Fibroblast of mammary gland (primary cell): ENCODE data around the gene ARID3A.

Experiments
- DNase-seq: peaks from one replicate; pipeline ENCODE4 v3.0.0-alpha.2; 2010; ENCODE audit warnings: low read depth
- H3K4me3 ChIP-seq: 2 replicates; pipeline ENCODE4 v1.5.1; 2011; ENCODE audit warnings: low read depth, mild to moderate bottlenecking, low read length, moderate library complexity; ENCODE audit not compliant: control insufficient read depth
- TF ChIP-seq, protein P1 (sequence below): conservative IDR thresholded peaks from 2 replicates; pipeline ENCODE4 v1.5.1; 2011; ENCODE audit warnings: low read depth, low read length, inconsistent platforms; ENCODE audit not compliant: control insufficient read depth, insufficient read depth

The ARID3A gene

DNA sequence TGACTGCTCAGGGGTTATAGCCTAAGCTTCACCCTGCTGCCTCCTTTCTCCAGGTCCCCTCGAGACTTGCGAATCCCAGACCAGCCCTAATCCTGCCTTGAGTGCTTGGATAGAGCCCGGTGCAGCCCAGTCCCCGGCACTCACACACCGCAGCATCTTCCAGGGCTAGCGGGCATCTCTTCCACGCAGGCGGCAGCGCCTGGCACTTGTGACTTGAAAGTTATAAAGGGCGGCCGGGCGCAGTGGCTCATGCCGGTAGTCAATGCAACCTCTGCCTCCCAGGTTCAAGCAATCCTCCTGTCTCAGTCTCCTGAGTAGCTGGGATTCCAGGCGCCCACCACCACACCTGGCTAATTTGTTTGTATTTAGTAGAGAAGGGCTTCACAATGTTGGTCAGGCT is 60.2 kb downstream of the ARID3A start:
- no peak overlapping the region for H3K4me3 ChIP-seq
- DNase-seq = no peak
- TF ChIP-seq, protein P1, sequence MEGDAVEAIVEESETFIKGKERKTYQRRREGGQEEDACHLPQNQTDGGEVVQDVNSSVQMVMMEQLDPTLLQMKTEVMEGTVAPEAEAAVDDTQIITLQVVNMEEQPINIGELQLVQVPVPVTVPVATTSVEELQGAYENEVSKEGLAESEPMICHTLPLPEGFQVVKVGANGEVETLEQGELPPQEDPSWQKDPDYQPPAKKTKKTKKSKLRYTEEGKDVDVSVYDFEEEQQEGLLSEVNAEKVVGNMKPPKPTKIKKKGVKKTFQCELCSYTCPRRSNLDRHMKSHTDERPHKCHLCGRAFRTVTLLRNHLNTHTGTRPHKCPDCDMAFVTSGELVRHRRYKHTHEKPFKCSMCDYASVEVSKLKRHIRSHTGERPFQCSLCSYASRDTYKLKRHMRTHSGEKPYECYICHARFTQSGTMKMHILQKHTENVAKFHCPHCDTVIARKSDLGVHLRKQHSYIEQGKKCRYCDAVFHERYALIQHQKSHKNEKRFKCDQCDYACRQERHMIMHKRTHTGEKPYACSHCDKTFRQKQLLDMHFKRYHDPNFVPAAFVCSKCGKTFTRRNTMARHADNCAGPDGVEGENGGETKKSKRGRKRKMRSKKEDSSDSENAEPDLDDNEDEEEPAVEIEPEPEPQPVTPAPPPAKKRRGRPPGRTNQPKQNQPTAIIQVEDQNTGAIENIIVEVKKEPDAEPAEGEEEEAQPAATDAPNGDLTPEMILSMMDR = no peak

DNA sequence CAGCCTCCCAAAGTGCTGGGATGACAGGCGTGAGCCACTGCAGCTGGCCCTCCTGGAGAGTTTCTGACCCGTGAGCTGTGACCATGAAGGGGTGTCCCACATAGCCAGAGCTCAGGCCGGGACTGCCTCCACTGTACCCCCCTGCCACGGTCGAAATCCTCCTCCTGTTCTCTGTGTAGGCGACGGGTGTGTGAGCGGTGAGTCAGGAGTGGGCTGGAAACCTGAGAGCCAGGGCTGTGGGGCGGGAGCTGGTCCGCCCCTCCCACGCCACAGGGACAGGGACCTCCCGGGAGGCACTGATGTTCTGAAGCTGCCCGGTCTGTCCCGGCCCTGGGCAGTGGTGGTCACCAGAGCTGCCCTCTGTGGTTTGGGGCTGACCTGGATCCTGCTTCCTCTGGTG is 62.2 kb downstream of the ARID3A start:
- H3K4me3 ChIP-seq = no peak overlapping the region
- TF ChIP-seq, protein P1 = no peak
- DNase-seq = peak; percentile 10

DNA sequence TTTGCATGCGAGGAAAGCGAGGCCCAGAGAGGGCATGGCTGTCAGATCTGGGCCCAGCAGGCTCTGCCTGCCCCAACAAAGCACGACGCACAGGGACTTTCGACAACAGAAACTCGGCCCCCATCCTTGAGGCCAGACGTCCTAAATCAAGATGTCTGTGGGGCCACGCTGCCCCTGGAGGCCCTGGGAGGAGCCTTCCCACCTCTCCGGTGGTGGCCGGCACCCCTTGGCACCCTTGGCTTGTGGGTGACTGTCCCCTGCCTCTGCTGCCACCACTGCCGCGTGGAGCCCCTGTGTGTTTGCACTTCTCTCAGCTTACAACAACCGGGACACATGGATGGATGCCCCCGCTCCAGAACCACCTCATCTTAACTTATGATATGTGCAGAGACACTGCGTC is 62.7 kb downstream of the ARID3A start:
- no peak overlapping the region for H3K4me3 ChIP-seq
- no peak for DNase-seq
- TF ChIP-seq, protein P1 = no peak

DNA sequence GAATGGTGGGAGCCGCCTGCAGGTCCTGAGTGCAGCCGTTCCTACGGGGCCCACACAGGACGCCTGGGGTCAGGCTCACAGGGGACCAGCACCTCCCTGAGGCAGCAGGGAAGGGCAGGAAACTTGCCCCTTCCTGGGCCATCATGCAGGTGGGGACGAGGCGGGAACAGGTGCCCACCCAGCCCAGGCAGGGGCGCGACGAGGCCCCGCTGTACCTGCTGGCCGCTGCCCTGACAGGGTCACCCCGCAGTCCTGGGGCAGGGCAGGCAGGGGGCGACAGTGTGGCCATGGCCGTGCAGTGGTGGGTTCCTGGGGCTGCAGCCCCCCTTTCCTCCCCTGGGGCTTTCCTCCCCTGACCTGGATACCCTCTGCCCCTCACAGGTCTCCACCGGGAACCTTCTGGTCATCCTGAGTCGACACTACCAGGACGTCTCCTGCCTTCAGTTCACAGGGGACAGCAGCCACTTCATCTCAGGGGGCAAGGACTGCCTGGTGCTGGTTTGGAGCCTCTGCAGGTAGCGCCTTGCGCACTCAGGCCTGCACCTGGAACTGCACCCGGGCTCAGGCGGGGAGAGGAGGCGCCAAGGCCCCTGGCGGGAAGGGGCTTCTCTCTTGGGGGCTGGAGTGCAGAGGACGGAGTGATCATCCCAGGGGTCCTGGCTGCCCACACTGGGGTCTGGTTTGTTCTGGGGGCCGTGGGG is 63.7 kb downstream of the ARID3A start:
- TF ChIP-seq, protein P1 = no peak
- DNase-seq = no peak
- H3K4me3 ChIP-seq = no peak overlapping the region

DNA sequence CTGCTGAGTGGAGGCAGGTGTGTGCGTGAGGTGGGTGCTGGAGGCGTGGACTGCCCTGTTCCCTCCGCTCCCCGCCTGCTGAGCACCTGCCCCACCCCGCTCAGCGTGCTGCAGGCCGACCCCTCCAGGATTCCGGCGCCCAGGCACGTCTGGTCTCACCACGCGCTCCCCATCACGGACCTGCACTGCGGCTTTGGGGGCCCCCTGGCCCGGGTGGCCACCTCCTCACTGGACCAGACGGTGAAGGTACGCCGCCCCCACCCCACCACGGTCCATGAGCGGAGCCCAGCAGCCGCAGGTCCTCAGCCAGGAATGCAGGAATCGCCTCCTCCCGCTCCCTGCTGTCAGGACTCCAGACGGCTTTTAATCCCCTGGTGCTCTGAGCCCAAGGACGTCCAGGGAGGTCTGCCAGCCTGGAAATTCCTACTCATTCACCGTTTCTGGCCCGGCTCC is 64.3 kb downstream of the ARID3A start:
- no peak overlapping the region for H3K4me3 ChIP-seq
- no peak for DNase-seq
- TF ChIP-seq, protein P1 = no peak

DNA sequence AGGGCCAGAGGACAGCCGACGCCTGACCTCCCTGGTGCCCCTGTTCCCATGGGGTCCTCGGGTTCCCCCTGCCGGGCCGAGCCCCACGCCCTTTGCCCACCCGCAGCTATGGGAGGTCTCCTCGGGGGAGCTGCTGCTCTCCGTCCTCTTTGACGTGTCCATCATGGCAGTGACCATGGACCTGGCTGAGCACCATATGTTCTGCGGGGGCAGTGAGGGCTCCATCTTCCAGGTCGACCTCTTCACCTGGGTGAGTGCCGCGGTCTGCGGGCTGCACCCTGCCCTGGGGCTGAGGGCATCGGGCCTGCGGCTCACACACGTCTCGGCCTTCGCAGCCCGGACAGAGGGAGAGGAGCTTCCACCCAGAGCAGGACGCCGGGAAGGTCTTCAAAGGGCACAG is 64.9 kb downstream of the ARID3A start:
- no peak overlapping the region for H3K4me3 ChIP-seq
- TF ChIP-seq, protein P1 = no peak
- no peak for DNase-seq
